Brain microvascular endothelial cell (primary cell): ENCODE data around the gene SMARCA4.
"Not testable (repeated sequence)": the region's sequence is repeated elsewhere in the genome, so short reads cannot be mapped to it uniquely, and the experiment has no call there.

Experiments
- DNase-seq: peaks from one replicate; pipeline ENCODE4 v3.0.0-alpha.2; 2020
- H3K27ac ChIP-seq: fragments of 250-450 bp; sonication (Bioruptor Pico); 2 replicates; pipeline ENCODE4 v1.5.1; 2020; ENCODE audit warnings: mild to moderate bottlenecking, moderate library complexity
- H3K27me3 ChIP-seq: fragments of 250-450 bp; sonication (Bioruptor Pico); replicated peaks from 2 replicates; pipeline ENCODE4 v1.5.1; 2020; ENCODE audit warnings: mild to moderate bottlenecking
- H3K36me3 ChIP-seq: fragments of 250-450 bp; sonication (Bioruptor Pico); replicated peaks from 2 replicates; pipeline ENCODE4 v1.5.1; 2020; ENCODE audit warnings: mild to moderate bottlenecking
- H3K4me3 ChIP-seq: 2 replicates; pipeline ENCODE4 v1.5.1; 2011; ENCODE audit warnings: low read depth, mild to moderate bottlenecking, control low read depth, low read length, moderate library complexity
- CTCF ChIP-seq: IDR thresholded peaks from 2 replicates; pipeline ENCODE4 v1.5.1; 2011; ENCODE audit warnings: low read depth, mild to moderate bottlenecking, moderate library complexity, low read length, control low read depth, inconsistent platforms; ENCODE audit errors: missing control alignments
- in situ Hi-C: cut with HindIII; loops from 2 replicates; pipeline ENCODE4 v1.10.0; 2017; ENCODE audit warnings: low sequenced_read_pairs, low pct_ligation_motif_present

SMARCA4 gene

GRCh38 chr19:11101057-11101456 lies 140.2 kb downstream of the SMARCA4 start:
- peaks cover 82% of the 10 kb centered on the region for H3K36me3 ChIP-seq
- H3K27me3 ChIP-seq: no peaks in the 10 kb centered on the region
- no peak overlapping the region for H3K4me3 ChIP-seq
- DNase-seq: no peak
- in situ Hi-C loops: no loop called here
- TF ChIP-seq CTCF: no peak
- no peak overlapping the region for H3K27ac ChIP-seq

- no peak for TF ChIP-seq CTCF
- H3K27ac ChIP-seq: no peak overlapping the region
- in situ Hi-C loops: no loop called here
- DNase-seq: no peak
- no peaks in the 10 kb centered on the region for H3K27me3 ChIP-seq
- H3K36me3 ChIP-seq: peaks cover 91% of the 10 kb centered on the region
- H3K4me3 ChIP-seq: no peak overlapping the region
Measured at GRCh38 chr19:11102944-11103343, 142.1 kb downstream of the SMARCA4 start.

- H3K27me3 ChIP-seq, H3K4me3 ChIP-seq, DNase-seq, in situ Hi-C loops, H3K27ac ChIP-seq: not testable (repeated sequence)
- H3K36me3 ChIP-seq: peaks cover 96% of the 10 kb centered on the region
Measured at GRCh38 chr19:11103667-11104066, 142.8 kb downstream of the SMARCA4 start.

- Histone ChIP-seq H3K4me3 (no peak overlapping the region), H3K27ac (no peak overlapping the region), H3K27me3 (no peaks in the 10 kb centered on the region), H3K36me3 (peaks cover 96% of the 10 kb centered on the region)
- TF ChIP-seq CTCF: no peak
- in situ Hi-C loops: no loop called here
- no peak for DNase-seq
Measured at GRCh38 chr19:11105014-11105636, 144.3 kb downstream of the SMARCA4 start.

GRCh38 chr19:11106477-11106876 lies 145.6 kb downstream of the SMARCA4 start:
- no peak for TF ChIP-seq CTCF
- DNase-seq: no peak
- Histone ChIP-seq H3K27me3 (no peaks in the 10 kb centered on the region), H3K36me3 (peaks cover 97% of the 10 kb centered on the region), H3K27ac (no peak overlapping the region), H3K4me3 (no peak overlapping the region)
- in situ Hi-C loops: no loop called here

- no peak for DNase-seq
- no peak overlapping the region for H3K27ac ChIP-seq
Measured at GRCh38 chr19:11108746-11109145, 147.9 kb downstream of the SMARCA4 start.

More at GRCh38 chr19:11108746-11109145, 147.9 kb downstream of the SMARCA4 start:
- in situ Hi-C loops: no loop called here
- H3K27me3 ChIP-seq: no peaks in the 10 kb centered on the region
- no peak for TF ChIP-seq CTCF
- H3K4me3 ChIP-seq: no peak overlapping the region
- H3K36me3 ChIP-seq: peaks cover 97% of the 10 kb centered on the region
